GM19452 (cell line): ENCODE measurements around the gene AK2.
"Not testable (repeated sequence)": the region's sequence is repeated elsewhere in the genome, so short reads cannot be mapped to it uniquely, and the experiment has no call there.

Experiments used
- ATAC-seq: cut with Tn5 transposase; IDR thresholded peaks from one replicate; pipeline ENCODE4 v1.9.1; 2021; ENCODE audit not compliant: unreplicated experiment

AK2 gene

GRCh38 chr1:33055210-33056008, 18.7 kb upstream of the AK2 start:
- ATAC-seq = no peak

DNA sequence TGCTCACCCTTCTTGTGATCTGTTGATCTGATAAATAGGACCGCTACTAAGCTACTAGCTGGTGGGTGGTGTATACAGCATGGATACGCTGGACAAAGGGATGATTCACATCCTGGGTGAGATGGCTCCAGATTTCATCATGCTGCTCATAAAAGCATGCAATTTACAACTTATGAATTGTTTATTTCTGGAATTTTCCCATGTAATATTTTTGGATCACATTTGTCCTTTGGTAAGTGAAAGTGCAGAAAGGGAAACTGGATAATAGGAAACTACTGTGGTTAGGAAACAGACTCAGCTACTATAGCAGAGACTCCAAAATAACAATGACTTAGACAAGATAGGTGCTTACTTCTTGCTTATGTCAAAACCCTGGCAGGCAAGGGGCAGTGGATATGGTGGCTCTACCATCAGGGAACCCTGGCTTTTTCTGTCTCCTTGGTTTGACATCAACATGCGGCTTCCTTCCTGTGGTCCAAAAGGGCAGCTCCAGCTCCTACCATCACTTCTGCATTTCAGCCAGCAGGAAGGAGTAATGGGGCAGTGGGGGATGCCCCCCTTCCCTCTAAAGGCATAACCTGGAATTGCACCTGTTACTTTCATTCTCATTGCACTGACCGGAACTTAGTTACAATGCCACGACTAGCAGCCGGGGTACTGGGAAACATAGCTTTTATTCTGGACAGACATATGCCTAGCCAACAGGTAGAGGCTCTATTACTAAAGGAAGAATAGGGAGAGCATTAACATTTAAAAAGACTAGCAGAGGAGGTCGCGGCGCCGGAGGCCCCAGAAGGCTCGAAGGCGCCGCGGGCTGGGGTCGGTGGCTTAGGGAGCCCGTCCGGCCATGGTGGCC, 13.8 kb upstream of the AK2 start:
- no peak for ATAC-seq

- ATAC-seq = no peak
These were observed 12.7 kb upstream of the AK2 start for GRCh38 chr1:33049371-33049770.

DNA sequence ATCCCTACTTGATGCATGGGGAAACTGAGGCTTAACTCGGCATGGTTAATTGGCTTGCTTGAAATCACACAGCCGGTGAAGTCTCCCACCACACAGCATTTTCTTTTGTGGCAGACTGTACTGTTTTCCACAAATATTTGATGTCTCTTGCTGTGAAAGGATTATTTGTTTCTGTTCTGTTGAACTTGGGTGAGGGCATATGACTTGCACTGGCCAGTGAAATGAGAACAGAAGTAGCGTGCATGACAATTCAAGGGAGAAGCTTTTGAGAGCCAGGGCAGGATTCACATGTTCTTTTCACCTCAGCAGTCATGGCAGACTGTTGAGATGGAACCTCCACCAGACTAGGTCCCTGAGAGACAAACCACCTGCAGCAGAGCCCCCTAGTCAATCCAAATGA, 11.7 kb upstream of the AK2 start:
- no peak for ATAC-seq

- ATAC-seq = no peak
These were observed 11.2 kb upstream of the AK2 start for GRCh38 chr1:33047839-33048305.

DNA sequence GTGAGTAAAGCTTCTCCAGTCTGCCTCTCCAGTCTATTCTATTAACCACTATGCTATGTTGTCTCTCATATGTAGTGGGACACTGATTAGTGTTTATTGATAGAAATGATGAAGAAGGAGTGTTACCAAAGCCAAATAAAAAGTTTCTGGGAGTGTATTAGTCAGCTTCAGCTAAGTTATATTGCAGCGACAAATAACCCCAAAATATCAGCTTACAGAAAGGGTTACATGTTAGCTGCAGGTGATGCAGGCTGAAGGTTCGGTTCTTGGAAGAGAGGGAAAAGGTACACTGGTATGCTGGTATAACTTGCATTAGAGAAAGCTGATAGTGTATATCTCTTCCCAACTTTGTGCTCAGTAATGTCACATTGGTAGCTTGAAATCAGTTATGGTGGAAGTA, 10.6 kb upstream of the AK2 start:
- ATAC-seq = no peak

GRCh38 chr1:33046234-33046633, 9.6 kb upstream of the AK2 start:
- not testable (repeated sequence) for ATAC-seq

GRCh38 chr1:33045814-33046213, 9.1 kb upstream of the AK2 start:
- no peak for ATAC-seq

DNA sequence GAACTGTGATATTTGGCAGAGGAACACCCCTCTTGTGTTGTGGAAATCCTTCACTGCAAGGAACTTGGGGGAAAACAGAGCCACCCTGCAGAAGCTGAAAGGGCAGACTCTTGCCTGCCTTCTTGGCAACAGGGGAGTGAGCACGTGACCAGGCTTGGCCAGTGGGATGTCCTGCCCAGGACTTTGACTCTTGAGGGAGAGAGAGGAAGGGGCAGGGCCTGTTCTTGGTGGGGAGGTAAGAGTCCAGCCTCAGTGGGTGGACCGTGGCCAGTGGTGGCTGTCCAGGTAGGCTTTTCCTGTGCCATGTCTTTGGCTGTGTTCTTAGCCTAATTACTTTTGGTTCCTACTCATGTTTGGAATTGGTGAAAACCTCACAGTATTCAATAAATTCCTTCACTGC, 8.6 kb upstream of the AK2 start:
- ATAC-seq = no peak

DNA sequence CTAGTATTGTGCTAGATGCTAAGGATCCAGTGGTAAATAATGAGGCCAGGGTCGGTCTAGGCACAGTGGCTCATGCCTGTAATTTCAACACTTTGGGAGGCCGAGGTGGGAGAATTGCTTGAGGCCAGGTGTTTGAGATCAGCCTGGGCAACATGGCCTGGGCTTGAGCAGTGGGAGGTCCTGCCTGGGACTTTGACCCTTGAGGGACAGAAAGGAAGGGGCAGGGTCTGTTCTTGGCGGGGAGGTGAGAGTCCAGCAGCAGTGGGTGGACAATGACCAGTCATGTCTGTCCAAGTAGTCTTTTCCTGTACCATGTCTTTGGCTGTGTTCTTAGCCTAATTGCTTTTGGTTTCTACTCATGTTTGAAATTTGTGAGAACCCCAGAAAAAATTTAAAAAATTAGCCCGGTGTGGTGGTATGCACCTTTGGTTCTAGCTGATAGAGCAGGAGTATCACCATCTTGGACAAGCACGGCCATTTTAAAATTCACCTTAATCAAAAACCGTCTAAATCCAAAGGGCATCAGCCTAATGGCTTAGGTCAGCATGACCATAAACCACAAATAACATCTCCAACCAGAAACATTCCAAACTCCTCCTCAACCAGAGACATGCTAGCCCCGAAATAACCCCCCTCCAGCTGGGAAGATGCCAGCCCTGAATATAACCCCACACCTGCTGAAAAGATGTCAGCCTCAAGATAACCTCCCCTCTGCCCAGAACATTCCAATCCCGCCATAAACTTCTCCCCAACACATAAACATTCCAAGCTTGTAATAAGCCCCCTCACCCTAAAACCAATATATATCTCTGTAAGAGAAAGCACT, 6.8 kb upstream of the AK2 start:
- ATAC-seq = no peak

DNA sequence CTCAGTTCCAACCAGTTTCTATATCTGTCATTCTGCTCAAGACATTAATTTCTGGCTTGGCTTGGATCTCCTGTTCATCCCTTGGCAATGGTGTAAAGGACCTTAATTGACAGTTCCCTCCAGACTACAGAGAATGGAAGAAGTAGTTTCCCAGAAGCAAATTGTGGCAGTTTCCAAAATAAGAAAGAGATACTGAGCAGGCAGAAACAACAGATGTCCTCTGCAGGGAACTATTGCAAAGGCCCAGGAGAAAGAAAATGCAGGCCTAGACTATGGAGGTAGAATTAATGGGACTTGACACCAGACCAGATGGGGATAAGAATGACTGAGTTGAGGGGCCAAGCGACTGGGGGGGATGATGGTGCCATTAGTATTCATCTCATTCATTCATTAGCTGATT, 6.1 kb upstream of the AK2 start:
- ATAC-seq = no peak

GRCh38 chr1:33041026-33041425, 4.3 kb upstream of the AK2 start:
- ATAC-seq = no peak

DNA sequence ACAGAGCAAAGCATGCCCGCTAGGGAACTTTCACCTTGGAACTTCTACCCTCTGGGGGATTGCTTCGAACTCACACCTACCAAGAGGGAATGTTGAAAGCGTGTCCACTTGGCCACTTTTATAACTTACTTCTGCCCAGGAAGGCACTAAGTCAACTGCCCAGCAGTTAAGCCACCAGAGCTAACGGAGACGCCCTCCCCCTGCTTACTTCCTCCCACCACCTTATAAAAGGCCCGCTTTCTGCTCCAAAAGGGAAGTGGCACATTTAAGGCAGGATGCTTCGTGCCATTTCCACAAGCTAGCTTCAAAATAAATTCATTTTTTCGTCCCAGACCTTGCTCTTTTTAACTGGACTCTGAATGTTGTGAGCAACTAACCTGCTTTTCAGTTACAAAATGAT, 3.2 kb upstream of the AK2 start:
- ATAC-seq = no peak

GRCh38 chr1:33036051-33036525, 595 bp downstream of the AK2 start:
- no peak for ATAC-seq

DNA sequence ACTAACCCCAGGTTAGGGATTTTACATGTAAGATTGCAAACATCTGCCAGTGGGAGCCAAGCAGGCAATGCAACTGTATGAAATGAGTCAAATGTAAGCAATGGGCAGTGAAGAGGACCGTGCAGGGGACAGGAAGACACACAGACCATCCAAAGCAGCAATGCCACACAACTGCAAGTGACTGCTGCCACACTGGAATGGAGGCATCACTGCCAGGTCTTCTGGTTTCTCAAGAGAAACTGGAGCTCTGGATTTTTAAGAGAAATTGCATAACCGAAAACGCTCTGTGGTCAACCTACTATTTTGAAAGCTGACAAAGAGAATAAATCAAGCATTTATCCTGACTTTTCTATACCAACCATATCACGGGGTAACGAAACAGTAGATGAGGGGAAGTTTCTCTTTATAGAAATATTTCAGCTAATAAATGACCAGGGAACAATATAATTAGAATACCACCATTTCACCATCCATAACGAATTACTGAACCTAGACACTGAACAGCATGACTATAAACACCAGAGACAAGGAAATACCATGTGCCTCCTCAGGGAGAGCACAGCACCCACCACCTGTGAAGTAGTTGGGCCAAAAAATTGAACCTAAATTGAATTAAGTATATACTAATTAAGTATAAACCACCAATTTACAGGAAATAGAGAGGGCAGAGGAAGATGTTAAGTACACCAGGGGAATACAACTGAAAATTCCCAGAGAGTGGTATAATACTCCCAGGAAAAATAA, 4.4 kb downstream of the AK2 start:
- no peak for ATAC-seq

GRCh38 chr1:33031506-33031905, 5.2 kb downstream of the AK2 start:
- no peak for ATAC-seq

- no peak for ATAC-seq
These were observed 6.1 kb downstream of the AK2 start for GRCh38 chr1:33030575-33030974.

GRCh38 chr1:33029921-33030320, 6.8 kb downstream of the AK2 start:
- no peak for ATAC-seq

GRCh38 chr1:33029209-33029608, 7.5 kb downstream of the AK2 start:
- ATAC-seq = no peak

- ATAC-seq = no peak
These were observed 10.9 kb downstream of the AK2 start for GRCh38 chr1:33025761-33026160.

- no peak for ATAC-seq
These were observed 11.5 kb downstream of the AK2 start for GRCh38 chr1:33025180-33025569.
